Immature natural killer cell (primary cell): Measurements from ENCODE around the gene ZBTB32. TPM values are rescaled to one million over a fixed set of nuclear protein-coding genes. Genes with fewer than 3 reads are reported as not detected.
A peak's percentile ranks its signal among the peaks of the same experiment; 100 is the strongest.

Source experiments
- DNase-seq, 3 donors: peaks; one replicate each; pipeline ENCODE4 v3.0.0; 2022; ENCODE audit warnings: mixed read lengths in 1 of 3
- H3K27ac Mint-ChIP-seq, 6 donors: one replicate each; pipeline ENCODE4 v1.8.0; 2020; ENCODE audit warnings: mixed read lengths in 6 of 6, mild to moderate bottlenecking in 5 of 6, inconsistent platforms in 4 of 6, moderate library complexity in 3 of 6
- H3K27me3 Mint-ChIP-seq, 3 donors: one replicate each; pipeline ENCODE4 v1.8.0; 2020 to 2021; ENCODE audit warnings: low read depth in 3 of 3, mild to moderate bottlenecking in 3 of 3, mixed read lengths in 3 of 3, moderate library complexity in 3 of 3, inconsistent platforms in 1 of 3
- H3K36me3 Mint-ChIP-seq, 3 donors: one replicate each; pipeline ENCODE4 v1.8.0; 2020; ENCODE audit warnings: mixed read lengths in 3 of 3, inconsistent platforms in 2 of 3, mild to moderate bottlenecking in 2 of 3
- H3K4me1 Mint-ChIP-seq, 2 donors: one replicate each; pipeline ENCODE4 v1.8.0; 2020; ENCODE audit warnings: inconsistent platforms in 2 of 2, mild to moderate bottlenecking in 2 of 2, mixed read lengths in 2 of 2, moderate library complexity in 1 of 2
- H3K4me3 Mint-ChIP-seq, 5 donors: one replicate each; pipeline ENCODE4 v1.8.0; 2020; ENCODE audit warnings: mild to moderate bottlenecking in 5 of 5, mixed read lengths in 5 of 5, inconsistent platforms in 3 of 5, moderate library complexity in 3 of 5
- H3K9me3 Mint-ChIP-seq, 6 donors: one replicate each; pipeline ENCODE4 v1.8.0; 2020; ENCODE audit warnings: mild to moderate bottlenecking in 6 of 6, mixed read lengths in 6 of 6, inconsistent platforms in 4 of 6, moderate library complexity in 3 of 6
- polyA plus RNA-seq, 3 donors: library from polyadenylated mRNA; unstranded; fragments of 300-500 nt; fragmentation: Illumina TruSeq; gene quantifications; one replicate each; pipeline ENCODE4 v1.2.3, GENCODE V29; 2021

ZBTB32 gene
- polyA plus RNA-seq, 3 donors from 2014 or later = not detected

- H3K27me3 Mint-ChIP-seq = peaks cover 4 to 9% (median 6%) of the 10 kb centered on the region in 3 donors
- H3K4me3 Mint-ChIP-seq = peak overlapping the region; percentile 49 to 97 (median 87)
- H3K36me3 Mint-ChIP-seq = peaks cover 0 to 7% (median 5%) of the 10 kb centered on the region in 3 donors
- H3K4me1 Mint-ChIP-seq = peaks cover 31 to 34% of the 10 kb centered on the region in 2 donors
- H3K27ac Mint-ChIP-seq = peak overlapping the region in 2 of 6 donors; percentile 34 to 45
- H3K9me3 Mint-ChIP-seq = no peaks in the 10 kb centered on the region
- DNase-seq = no peak
These were observed 35.1 kb downstream of the ZBTB32 start for GRCh38 chr19:35739275-35740107.

DNA sequence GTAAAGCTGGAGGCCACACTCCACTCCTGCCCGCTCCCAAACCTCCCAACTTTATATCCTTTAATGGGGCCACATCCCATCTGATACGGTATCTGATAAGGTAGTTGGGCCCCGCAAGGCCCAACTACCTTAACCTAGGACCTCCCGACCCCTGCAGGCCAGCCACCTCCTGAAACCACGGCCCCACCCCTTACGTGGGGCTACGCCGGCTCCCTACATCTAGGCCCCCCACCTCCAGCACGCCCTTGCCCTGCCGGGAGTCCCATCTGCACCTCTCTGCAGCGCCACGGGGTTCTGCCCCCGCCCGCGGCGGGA, 35.7 kb downstream of the ZBTB32 start:
- Mint-ChIP-seq H3K4me3 (peak overlapping the region; percentile 87 to 97 (median 94)), H3K9me3 (no peaks in the 10 kb centered on the region), H3K36me3 (peaks cover 0 to 7% (median 5%) of the 10 kb centered on the region in 3 donors), H3K4me1 (peaks cover 34 to 38% of the 10 kb centered on the region in 2 donors), H3K27ac (peak overlapping the region in 3 of 6 donors; percentile 36 to 94 (median 90)), H3K27me3 (peaks cover 7 to 12% (median 8%) of the 10 kb centered on the region in 3 donors)
- DNase-seq = no peak

DNA sequence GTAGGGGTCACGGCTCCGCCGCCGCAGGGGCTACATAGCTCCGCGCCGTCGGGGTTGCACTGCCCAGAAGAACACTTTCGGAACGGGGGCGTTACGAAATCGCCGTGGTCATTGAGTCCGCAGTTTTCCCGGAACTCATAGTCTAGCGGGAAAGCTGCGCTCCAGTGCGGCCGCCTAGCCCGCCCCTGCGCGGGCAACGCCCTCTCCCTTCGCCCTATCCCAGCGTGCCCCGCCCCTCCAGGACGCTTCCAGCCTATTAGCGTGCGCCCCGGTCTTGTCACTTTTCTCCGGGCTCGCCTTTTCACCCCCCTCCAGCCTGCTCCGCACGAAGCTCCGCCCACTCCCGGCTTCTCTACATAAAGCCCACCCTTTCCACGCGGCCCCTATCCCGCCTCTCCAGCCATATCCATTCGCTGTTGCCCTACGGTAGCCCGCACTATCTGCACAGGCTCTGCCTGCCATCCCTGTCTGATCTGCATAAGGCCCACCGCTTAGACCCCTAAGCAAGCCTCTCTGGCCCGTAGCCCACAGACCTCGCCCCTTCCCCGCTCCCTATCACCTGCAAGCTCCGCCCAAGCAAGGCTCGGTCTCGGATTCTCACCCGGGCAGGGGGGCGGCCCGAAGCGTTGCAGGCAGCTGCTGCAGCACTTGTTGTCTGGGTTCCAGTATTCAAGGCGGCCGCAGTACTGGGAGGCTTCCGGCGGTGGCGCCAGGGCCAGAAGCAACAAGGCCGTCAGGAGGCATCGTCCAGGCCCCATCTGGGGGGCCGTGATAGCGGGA, 36.3 kb downstream of the ZBTB32 start:
- Mint-ChIP-seq H3K36me3 (peaks cover 0 to 5% (median 5%) of the 10 kb centered on the region in 3 donors), H3K4me3 (peak overlapping the region; percentile 87 to 97 (median 94)), H3K27ac (peak overlapping the region; percentile 85 to 94 (median 91)), H3K27me3 (peaks cover 10 to 14% (median 13%) of the 10 kb centered on the region in 3 donors), H3K4me1 (peaks cover 39 to 42% of the 10 kb centered on the region in 2 donors), H3K9me3 (no peaks in the 10 kb centered on the region)
- DNase-seq = peak; percentile 92 to 93 (median 92)

DNA sequence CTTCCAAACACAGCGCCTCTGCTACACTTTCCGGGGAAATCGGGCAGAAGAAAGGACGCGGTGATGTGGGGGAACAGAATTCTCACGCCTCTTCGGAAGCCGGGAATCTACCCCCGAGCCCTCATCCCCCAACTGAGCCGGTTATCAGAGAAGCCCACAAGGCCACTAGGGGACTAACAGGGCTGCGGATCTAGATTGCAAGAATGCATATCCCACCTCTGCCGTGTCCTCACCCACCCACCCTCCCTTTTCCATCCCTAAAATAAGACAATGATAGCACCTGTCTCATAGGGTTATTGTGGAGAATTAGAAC, 36.8 kb downstream of the ZBTB32 start:
- Mint-ChIP-seq H3K36me3 (peaks cover 0 to 5% (median 3%) of the 10 kb centered on the region in 3 donors), H3K4me1 (peaks cover 44 to 48% of the 10 kb centered on the region in 2 donors), H3K4me3 (peak overlapping the region; percentile 87 to 98 (median 94)), H3K9me3 (no peaks in the 10 kb centered on the region), H3K27me3 (peaks cover 10 to 14% (median 13%) of the 10 kb centered on the region in 3 donors), H3K27ac (peak overlapping the region; percentile 85 to 95 (median 93))
- no peak for DNase-seq

DNA sequence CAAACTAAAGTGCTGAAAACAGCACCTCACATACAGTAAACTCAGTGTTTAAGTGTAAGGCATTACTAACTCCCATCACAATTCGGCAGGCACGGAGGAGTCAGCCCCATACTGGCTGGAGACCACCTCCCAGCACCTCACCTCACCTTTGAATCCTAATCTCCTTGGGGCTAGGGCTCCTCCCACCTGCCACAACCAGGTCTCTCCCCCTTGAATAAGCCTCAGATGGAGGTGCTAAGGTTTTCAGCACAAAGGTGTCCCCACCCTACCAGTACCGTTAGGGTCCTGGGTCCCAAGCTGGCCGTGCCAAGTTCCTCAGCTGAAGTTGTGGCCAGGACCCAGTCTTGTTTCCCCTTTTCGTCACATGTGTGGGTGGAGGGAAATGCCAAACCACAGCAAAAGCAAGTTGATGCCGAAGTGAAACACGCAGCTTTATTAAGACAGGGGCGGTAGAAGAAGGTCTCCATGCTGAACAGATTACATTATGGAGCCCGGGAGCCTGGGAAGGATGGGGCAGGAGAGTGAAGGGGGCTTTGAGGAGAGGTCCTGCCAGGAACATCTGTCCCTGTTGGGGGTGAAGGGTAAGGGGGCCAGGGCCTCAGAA, 37.9 kb downstream of the ZBTB32 start, which contains the start of gene IGFLR1:
TSS of gene IGFLR1 (minus strand) at position 332 of the 604 bp plus-strand sequence. CDS start 1,272 bp downstream, outside the sequence.
- Mint-ChIP-seq H3K27me3 (peaks cover 10 to 14% (median 13%) of the 10 kb centered on the region in 3 donors), H3K4me3 (peak within 1 kb of the TSS; percentile 87 to 98 (median 92)), H3K9me3 (no peaks in the 10 kb centered on the region), H3K4me1 (peaks cover 52 to 54% of the 10 kb centered on the region in 2 donors), H3K36me3 (peaks cover 0 to 5% (median 0%) of the 10 kb centered on the region in 3 donors), H3K27ac (peak within 1 kb of the TSS; percentile 90 to 98 (median 95))
- DNase-seq = peak; percentile 62 to 65 (median 63)

DNA sequence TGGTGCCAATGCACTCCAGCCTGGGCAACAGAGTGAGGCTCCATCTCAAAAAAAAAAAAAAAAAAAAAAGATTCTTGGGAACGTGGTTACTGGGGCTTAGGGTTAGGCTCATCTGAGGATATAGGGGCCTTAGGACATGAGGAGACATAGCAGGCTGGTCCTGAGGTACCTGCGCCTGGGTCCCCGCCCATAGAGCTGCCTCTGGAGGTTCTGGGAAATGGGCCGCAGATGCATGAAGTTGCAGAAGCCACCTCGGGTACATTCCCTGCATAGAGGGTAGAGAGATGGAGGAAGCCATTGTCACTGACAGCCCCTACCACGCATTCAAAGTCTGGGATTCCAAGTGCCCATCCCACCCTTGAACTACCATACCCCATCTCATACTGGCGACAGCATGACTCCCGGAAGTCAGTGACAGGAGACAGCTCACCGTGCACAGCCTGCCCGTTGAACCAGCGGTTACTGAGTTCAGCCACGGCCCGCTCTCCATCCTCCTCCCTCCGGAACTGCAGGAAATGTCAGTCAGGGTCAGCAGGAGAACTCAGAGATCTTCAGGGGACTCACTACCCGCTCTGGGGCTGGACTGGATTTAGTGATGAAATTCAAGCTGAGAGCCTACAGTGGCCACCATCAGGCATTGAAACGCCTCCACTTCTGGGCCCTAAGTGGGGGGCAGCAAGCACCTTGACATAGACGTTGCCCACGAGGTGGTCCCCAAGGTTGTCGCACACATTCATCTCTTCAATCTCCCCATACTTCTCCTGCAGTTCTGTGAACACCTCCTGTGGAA, 39.5 kb downstream of the ZBTB32 start:
- peak overlapping the region; percentile 96 to 99 (median 98) for H3K4me3 Mint-ChIP-seq
- H3K4me1 Mint-ChIP-seq = peaks cover 67 to 68% of the 10 kb centered on the region in 2 donors
- peaks cover 13 to 14% (median 13%) of the 10 kb centered on the region in 3 donors for H3K27me3 Mint-ChIP-seq
- no peak for DNase-seq
- H3K27ac Mint-ChIP-seq = peak overlapping the region; percentile 98 to 100 (median 99)
- no peaks in the 10 kb centered on the region for H3K9me3 Mint-ChIP-seq
- H3K36me3 Mint-ChIP-seq = peaks cover 0 to 5% (median 0%) of the 10 kb centered on the region in 3 donors

DNA sequence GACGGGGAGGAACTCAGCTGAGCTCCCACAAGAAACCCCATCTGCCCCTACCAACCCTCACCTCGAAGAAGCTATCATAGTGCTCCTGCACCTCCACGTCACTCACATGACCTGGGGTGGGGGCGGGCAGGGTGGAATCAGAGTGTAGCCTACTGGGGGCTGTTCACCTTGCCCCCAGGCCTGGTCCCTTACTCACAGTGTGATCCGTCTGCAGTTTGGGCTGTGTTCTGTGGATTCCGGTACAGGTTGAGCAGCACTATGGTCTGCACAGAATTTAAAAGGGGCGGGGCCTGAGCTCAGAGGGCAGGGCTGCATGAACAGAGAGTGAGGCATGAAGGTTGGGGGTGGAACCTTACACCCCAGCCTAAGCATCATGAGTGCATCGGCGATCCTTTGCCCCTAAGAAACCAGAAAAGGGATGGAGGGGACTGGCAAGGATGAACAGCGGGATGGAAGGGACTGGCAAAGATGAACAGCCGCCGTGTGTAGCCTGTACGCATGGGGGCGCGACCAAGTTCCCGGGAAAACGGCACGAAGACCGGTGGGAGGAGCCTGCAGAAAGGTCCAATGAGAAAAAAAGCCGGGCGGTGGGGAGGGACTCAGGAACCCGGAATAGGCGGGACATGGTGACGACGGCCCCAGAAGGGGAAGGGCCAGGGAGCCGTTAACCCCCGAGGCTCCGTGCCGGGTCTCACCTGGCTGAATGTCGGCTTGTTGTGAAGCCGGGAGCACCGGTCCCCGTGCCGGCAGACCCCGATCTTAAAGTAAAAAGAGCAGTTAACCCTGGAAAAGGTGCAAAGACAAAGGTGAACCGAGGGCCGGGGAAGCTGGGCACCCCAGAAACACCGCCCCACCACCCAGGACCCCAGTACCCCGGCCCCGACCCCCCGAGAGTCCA, 40.3 kb downstream of the ZBTB32 start:
- Mint-ChIP-seq H3K4me1 (peaks cover 66 to 75% of the 10 kb centered on the region in 2 donors), H3K27ac (peak overlapping the region; percentile 98 to 100 (median 99)), H3K4me3 (peak overlapping the region; percentile 96 to 99 (median 98)), H3K9me3 (no peaks in the 10 kb centered on the region), H3K36me3 (peaks cover 0 to 5% (median 0%) of the 10 kb centered on the region in 3 donors), H3K27me3 (peaks cover 13 to 14% (median 13%) of the 10 kb centered on the region in 3 donors)
- peak; percentile 93 to 95 (median 94) for DNase-seq

DNA sequence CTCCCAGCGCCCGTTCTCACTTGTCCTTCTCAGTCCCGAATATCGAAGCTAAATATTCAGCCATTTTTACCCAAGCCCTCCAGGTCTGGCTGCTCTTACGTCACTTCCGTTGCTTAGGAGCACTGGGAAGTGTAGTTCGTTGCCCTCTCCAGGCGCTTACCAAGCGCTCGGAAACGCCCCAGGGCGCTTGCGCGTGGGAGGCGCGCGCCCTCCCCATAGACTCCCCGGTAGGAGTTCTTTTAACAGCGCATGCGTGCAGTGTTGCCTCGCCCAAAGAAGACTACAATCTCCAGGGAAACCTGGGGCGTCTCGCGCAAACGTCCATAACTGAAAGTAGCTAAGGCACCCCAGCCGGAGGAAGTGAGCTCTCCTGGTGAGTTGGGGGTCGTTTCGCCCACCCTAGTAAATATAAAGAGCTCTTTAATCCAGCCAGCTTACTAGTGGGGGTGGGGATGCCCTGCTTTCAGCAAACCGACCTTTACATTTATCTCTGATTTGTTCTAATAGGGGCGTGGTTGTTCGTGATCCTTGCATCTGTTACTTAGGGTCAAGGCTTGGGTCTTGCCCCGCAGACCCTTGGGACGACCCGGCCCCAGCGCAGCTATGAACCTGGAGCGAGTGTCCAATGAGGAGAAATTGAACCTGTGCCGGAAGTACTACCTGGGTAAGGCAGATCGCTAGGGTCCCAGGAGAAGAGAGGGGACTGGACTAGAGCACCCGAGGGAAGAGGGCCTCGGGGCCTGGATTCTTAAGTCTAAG, 41.1 kb downstream of the ZBTB32 start, which contains the start of the genes PSENEN and U2AF1L4:
TSS of gene PSENEN (plus strand) at position 324 of the 759 bp plus-strand sequence. CDS start at position 604, 280 bp downstream.
TSS of gene U2AF1L4 (minus strand) at position 91 of the 759 bp plus-strand sequence. CDS start at position 64, 27 bp downstream.
- DNase-seq = peak; percentile 97 to 99 (median 98)
- Mint-ChIP-seq H3K4me3 (peak within 1 kb of the TSS; percentile 96 to 99 (median 98)), H3K4me1 (peaks cover 66 to 72% of the 10 kb centered on the region in 2 donors), H3K36me3 (peaks cover 0 to 5% (median 0%) of the 10 kb centered on the region in 3 donors), H3K27ac (peak within 1 kb of the TSS; percentile 98 to 100 (median 99)), H3K27me3 (peaks cover 11 to 13% (median 12%) of the 10 kb centered on the region in 3 donors), H3K9me3 (no peaks in the 10 kb centered on the region)

DNA sequence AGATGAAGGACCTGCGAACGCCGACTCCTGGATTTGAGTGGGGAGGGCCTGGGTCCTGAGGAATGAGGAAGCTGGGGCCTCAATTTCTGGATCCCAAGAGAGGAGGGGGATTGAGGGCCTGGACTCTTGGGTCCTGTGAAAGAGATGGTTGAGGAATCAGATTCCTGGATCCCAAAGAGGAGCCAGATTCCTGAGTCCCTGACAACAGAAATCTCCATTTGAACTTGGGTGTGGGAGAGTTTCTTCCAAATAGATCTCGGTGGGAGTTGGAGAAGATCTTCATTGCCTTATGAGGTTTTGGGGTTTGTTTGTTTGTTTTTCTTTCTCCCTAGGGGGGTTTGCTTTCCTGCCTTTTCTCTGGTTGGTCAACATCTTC, 41.7 kb downstream of the ZBTB32 start:
- Mint-ChIP-seq H3K36me3 (peaks cover 0 to 5% (median 0%) of the 10 kb centered on the region in 3 donors), H3K9me3 (no peaks in the 10 kb centered on the region), H3K27ac (peak overlapping the region; percentile 98 to 100 (median 99)), H3K27me3 (peaks cover 9 to 10% (median 9%) of the 10 kb centered on the region in 3 donors), H3K4me3 (peak overlapping the region; percentile 96 to 99 (median 98)), H3K4me1 (peaks cover 61 to 67% of the 10 kb centered on the region in 2 donors)
- no peak for DNase-seq

DNA sequence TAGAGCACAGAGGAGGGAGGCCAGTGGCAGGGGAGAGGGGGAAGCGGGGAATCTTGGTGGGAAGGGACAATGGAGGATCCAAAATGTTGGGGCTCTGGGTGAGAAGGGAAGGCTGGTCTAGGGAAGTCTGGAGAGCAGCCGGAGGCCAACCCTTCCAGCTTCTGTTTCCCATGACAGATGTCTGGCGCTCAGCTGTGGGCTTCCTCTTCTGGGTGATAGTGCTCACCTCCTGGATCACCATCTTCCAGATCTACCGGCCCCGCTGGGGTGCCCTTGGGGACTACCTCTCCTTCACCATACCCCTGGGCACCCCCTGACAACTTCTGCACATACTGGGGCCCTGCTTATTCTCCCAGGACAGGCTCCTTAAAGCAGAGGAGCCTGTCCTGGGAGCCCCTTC, 42.2 kb downstream of the ZBTB32 start:
- peak overlapping the region; percentile 81 to 100 (median 99) for H3K27ac Mint-ChIP-seq
- peaks cover 0 to 5% (median 0%) of the 10 kb centered on the region in 3 donors for H3K36me3 Mint-ChIP-seq
- peaks cover 61 to 66% of the 10 kb centered on the region in 2 donors for H3K4me1 Mint-ChIP-seq
- H3K4me3 Mint-ChIP-seq = peak overlapping the region; percentile 96 to 99 (median 98)
- no peak for DNase-seq
- no peaks in the 10 kb centered on the region for H3K9me3 Mint-ChIP-seq
- H3K27me3 Mint-ChIP-seq = peaks cover 9 to 10% (median 9%) of the 10 kb centered on the region in 3 donors
